ENCODE data around the gene ESPL1. TPM values are rescaled to one million over a fixed set of nuclear protein-coding genes. Genes with fewer than 3 reads are reported as not detected.
A peak's percentile ranks its signal among the peaks of the same experiment; 100 is the strongest.

Gene ESPL1
- total and polyA plus RNA-seq, 2 of the 8 experiments (the other 6 are each of a cell fraction or from before 2014, with no cell fraction given), result 31.8 to 52.7 TPM

DNA sequence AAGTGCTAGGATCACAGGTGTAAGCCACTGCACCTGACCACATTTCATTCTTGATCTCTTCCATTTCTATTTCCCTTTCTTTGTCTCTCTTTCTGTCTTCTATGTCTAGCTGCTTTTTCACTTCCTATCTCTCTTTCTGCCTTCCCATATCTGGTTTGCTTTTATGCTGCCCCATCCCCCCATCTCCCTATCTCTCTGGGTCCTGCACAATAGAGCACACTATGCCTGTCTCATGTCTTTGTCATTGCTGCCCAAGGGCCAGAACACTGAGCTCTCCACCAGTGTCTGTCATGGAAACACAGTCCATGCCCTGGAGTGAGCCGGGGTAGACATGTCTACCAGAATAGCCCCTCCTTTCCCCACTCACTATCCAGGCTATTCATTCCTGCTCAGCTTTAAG lies 23.8 kb upstream of the ESPL1 start:
- Histone ChIP-seq H3K4me3 (ENCODE audit: extremely low read depth in 1 of 4, insufficient read depth in 2 of 4, low read depth in 3 of 4, low read length in 4 of 4) (no peak overlapping the region), H3K79me2 (ENCODE audit: control insufficient read depth in 1 of 2, insufficient read depth in 2 of 2, low read length in 2 of 2) (no peaks in the 10 kb centered on the region), H3K9ac (replicated peaks in 1 of 4; ENCODE audit: extremely low read depth in 1 of 4, low read depth in 3 of 4, low read length in 3 of 4) (no peak overlapping the region), H2BK12ac (ENCODE audit: low read depth, low read length) (peak overlapping the region; percentile 27; the same call in 1 of the 2 replicates), H3K4me2 (ENCODE audit: insufficient read depth in 1 of 2, low read depth in 2 of 2, low read length in 2 of 2) (no peak overlapping the region), H2AFZ (ENCODE audit: low read length) (no peak overlapping the region; the same call in 1 of the 2 replicates), H4K20me1 (replicated peaks in 1 of 2; ENCODE audit: control insufficient read depth in 1 of 2, insufficient read depth in 2 of 2, low read length in 2 of 2) (no peaks in the 10 kb centered on the region), H4K5ac (ENCODE audit: insufficient read length, low read depth, low read length) (no peak overlapping the region), H2BK120ac (replicated peaks; ENCODE audit: low read depth, low read length) (no peak overlapping the region), H4K8ac (ENCODE audit: extremely low read depth, insufficient read depth, low read length) (peak overlapping the region; percentile 12; the same call in 1 of the 2 replicates), H2BK15ac (ENCODE audit: low read length) (no peak overlapping the region), H3K18ac (ENCODE audit: extremely low read depth, low read length) (peak overlapping the region; percentile 4; the same call in 1 of the 2 replicates), H3K27ac (ENCODE audit: low read depth, low read length) (no peak overlapping the region), H3K79me1 (ENCODE audit: low read depth, low read length) (no peaks in the 10 kb centered on the region), H4K91ac (replicated peaks; ENCODE audit: insufficient read length, low read length) (no peak overlapping the region), H3K36me3 (ENCODE audit: control insufficient read depth in 2 of 4, insufficient read depth in 4 of 4, low read length in 3 of 4) (no peaks in the 10 kb centered on the region), H3K23me2 (ENCODE audit: low read depth, low read length) (no peaks in the 10 kb centered on the region), H3K56ac (replicated peaks; ENCODE audit: insufficient read length, low read depth, low read length) (no peak overlapping the region), H3K4ac (replicated peaks; ENCODE audit: insufficient read length, low read depth, low read length) (no peak overlapping the region), H2BK5ac (ENCODE audit: low read depth, low read length) (no peak overlapping the region), H3K14ac (ENCODE audit: insufficient read length) (no peak overlapping the region), H2AK5ac (ENCODE audit: low read depth, low read length) (no peak overlapping the region), H2BK20ac (ENCODE audit: low read length) (no peak overlapping the region), H3K27me3 (replicated peaks in 1 of 4; ENCODE audit: control insufficient read depth in 3 of 4, extremely low read depth in 1 of 4, insufficient read depth in 3 of 4, low read length in 3 of 4) (no peaks in the 10 kb centered on the region; a peak in 1 of 7 replicates), H3K23ac (ENCODE audit: insufficient read length) (no peak overlapping the region), H3K4me1 (replicated peaks in 1 of 4; ENCODE audit: control insufficient read depth in 3 of 4, insufficient read depth in 4 of 4, low read length in 3 of 4) (peaks cover 0 to 13% (median 8%) of the 10 kb centered on the region in 4 experiments; a peak in 6 of 7 replicates), H3K9me3 (ENCODE audit: insufficient read depth in 2 of 2, low read depth in 1 of 2, low read length in 1 of 2) (no peaks in the 10 kb centered on the region)
- POLR2A ChIA-PET (ENCODE audit: partially characterized antibody), result interaction anchor here (1.2 to 1.5 kb wide), 3 partner anchors 10 to 35 kb away, joined by 3 read pairs; no protein-coding TSS in a partner anchor
- FAIRE-seq, result no peak
- CTCF ChIA-PET (ENCODE audit: partially characterized antibody), result interaction anchor here (1.0 to 23.5 kb wide), 16 partner anchors 8 to 190 kb away, joined by 3 to 535 read pairs (median 6); partner anchors contain the start of genes CSAD, ESPL1 and ITGB7
- TF ChIP-seq NANOG (IDR thresholded peaks at IDR 0.05; ENCODE audit: insufficient read depth, low read depth, low read length, poor library complexity, severe bottlenecking) (no peak), BCL11A (IDR thresholded peaks at IDR 0.05; ENCODE audit: low read depth in 2 of 2, low read length in 2 of 2) (no peak), GABPA (IDR thresholded peaks at IDR 0.05; ENCODE audit: borderline replicate concordance, insufficient read depth, low read length) (no peak), HDAC6 (IDR thresholded peaks at IDR 0.05; ENCODE audit: low read depth, low read length) (no peak), CEBPB (IDR thresholded peaks at IDR 0.05; ENCODE audit: low read depth, low read length) (no peak), POU5F1 (IDR thresholded peaks at IDR 0.05; ENCODE audit: low read depth, low read length) (no peak)
- DNase-seq (ENCODE audit: low read depth in 1 of 2, low spot score in 2 of 2), result no peak
- 70% methylated on average over 1 of the region's 1 CpG; no CpG with 5 or more reads in 1 of the 2 experiments for WGBS, 2 experiments (ENCODE audit: extremely low coverage in 1 of 2, insufficient coverage in 1 of 2, insufficient read length in 1 of 2, insufficient replicate concordance in 2 of 2, low coverage in 1 of 2, low lambda C conversion rate in 2 of 2, missing lambda C conversion rate in 1 of 2)
